Measurements from ENCODE around the gene PLCB4. TPM values are rescaled to one million over a fixed set of nuclear protein-coding genes. Genes with fewer than 3 reads are reported as not detected.

The PLCB4 gene
- total and polyA plus RNA-seq, 8 donors = 0.56 to 9.3 (median 2.3) TPM

DNA sequence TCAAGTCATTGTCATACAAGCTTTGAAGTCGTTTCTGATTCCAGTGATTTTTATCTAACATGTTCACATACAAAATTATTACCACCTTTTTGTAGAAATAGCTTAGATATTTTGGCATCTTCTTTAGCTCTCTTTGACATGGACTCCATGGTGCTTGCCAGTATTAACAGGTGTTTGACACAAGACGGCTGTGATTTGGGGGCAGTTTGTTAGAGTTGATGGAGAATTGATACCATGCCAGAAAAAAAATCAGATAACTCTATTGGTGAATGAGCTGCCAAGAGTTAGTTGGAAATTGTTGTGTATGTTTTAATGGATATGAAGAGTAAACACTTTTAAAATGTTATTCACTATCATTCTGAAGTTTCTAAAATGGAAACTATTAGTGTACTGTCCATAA lies 298.9 kb downstream of the PLCB4 start:
- intact Hi-C loops (cut with DNase I) = loop anchor here in 2 of 3 donors (10.0 kb wide), 2 partner anchors 513 to 583 kb away; no protein-coding TSS in a partner anchor
- Histone ChIP-seq H3K9me3 (no peaks in the 10 kb centered on the region), H3K4me1 (no peaks in the 10 kb centered on the region), H3K36me3 (no peaks in the 10 kb centered on the region), H3K27ac (no peak overlapping the region), H3K4me3 (no peak overlapping the region), H3K27me3 (no peaks in the 10 kb centered on the region)
- TF ChIP-seq, protein P1, sequence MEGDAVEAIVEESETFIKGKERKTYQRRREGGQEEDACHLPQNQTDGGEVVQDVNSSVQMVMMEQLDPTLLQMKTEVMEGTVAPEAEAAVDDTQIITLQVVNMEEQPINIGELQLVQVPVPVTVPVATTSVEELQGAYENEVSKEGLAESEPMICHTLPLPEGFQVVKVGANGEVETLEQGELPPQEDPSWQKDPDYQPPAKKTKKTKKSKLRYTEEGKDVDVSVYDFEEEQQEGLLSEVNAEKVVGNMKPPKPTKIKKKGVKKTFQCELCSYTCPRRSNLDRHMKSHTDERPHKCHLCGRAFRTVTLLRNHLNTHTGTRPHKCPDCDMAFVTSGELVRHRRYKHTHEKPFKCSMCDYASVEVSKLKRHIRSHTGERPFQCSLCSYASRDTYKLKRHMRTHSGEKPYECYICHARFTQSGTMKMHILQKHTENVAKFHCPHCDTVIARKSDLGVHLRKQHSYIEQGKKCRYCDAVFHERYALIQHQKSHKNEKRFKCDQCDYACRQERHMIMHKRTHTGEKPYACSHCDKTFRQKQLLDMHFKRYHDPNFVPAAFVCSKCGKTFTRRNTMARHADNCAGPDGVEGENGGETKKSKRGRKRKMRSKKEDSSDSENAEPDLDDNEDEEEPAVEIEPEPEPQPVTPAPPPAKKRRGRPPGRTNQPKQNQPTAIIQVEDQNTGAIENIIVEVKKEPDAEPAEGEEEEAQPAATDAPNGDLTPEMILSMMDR (IDR thresholded peaks at IDR 0.05) = no peak
- ATAC-seq (no peak), DNase-seq (no peak), FAIRE-seq (no peak)
- WGBS, 2 donors = 40% methylated on average over 2 of the region's 2 CpGs

DNA sequence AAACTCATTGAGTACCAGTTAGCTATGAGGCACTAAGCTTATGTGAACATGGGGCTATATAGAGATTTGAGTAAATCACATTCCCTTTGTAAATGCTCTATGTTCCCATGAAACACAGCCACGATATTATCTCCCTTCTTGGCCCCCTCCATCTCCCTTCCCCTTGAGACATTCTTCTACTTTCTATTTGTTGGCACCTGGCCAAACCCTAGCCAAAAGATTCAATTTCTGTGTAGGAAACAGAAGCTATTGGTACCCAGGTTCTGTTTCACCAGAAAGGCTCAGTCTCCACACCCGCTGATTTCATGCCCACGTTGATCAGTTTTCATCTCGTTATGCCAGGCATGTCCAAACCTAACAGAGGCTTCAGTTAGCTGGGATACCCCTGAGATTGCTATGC lies 300.0 kb downstream of the PLCB4 start:
- intact Hi-C loops (cut with DNase I) = loop anchor here in 2 of 3 donors (10.0 kb wide), 2 partner anchors 514 to 584 kb away; no protein-coding TSS in a partner anchor
- FAIRE-seq (no peak), ATAC-seq (no peak)

DNA sequence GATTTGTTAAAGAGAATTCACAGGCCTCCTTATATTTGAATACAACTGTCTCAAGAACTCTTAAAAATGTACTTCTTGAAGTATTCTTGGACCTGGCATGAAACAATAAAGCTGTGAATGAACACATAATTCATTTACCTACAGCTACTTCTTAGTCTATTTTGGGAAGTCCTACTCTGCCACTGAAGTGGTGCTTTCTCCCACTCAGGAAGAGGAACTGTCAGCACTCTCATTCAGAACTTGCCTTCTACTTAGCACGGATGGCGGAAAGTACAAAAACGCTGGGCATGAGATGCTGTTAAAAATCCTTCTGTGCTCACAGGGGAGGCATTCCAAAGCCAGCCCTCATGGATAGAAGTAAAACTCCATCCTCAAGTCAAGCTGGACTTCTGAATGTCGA lies 300.7 kb downstream of the PLCB4 start:
- no peaks in the 10 kb centered on the region for H3K27me3 ChIP-seq
- WGBS, 2 donors = 88 to 92% methylated on average over 4 of the region's 4 CpGs
- ATAC-seq (no peak), DNase-seq (no peak), FAIRE-seq (no peak)
- TF ChIP-seq, protein P1 (IDR thresholded peaks at IDR 0.05) = no peak
- H3K27ac ChIP-seq = no peak overlapping the region
- no peaks in the 10 kb centered on the region for H3K9me3 ChIP-seq
- H3K36me3 ChIP-seq = no peaks in the 10 kb centered on the region
- intact Hi-C loops (cut with DNase I) = loop anchor here in 2 of 3 donors (10.0 kb wide), 2 partner anchors 515 to 585 kb away; no protein-coding TSS in a partner anchor
- no peak overlapping the region for H3K4me3 ChIP-seq
- H3K4me1 ChIP-seq = no peaks in the 10 kb centered on the region

More for the DNA sequence above, 300.0 kb downstream of the PLCB4 start:
- Histone ChIP-seq H3K4me3 (no peak overlapping the region), H3K36me3 (no peaks in the 10 kb centered on the region), H3K4me1 (no peaks in the 10 kb centered on the region), H3K27me3 (no peaks in the 10 kb centered on the region), H3K27ac (no peak overlapping the region), H3K9me3 (no peaks in the 10 kb centered on the region)
- TF ChIP-seq, protein P1 (IDR thresholded peaks at IDR 0.05) = no peak
- 84 to 85% methylated on average over 4 of the region's 4 CpGs for WGBS, 2 donors
- no peak for DNase-seq

DNA sequence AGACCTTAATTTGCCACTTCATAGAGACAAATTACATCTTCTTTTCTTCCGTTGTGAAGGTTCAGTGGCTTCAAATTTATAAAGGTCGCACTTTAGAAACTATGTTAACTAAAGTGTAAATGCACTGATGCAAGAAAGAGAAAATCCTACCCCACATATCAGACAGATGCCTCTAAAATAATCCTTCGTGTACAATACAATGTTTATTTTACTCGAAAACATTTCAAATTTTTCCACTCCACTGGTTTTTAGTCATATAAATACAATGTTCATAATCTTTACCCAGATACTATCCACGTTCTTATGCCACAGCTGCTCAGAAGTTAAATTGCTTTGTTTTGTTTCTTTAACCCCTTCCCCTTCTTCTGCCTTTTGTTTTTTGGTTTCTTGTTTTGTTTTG lies 305.2 kb downstream of the PLCB4 start:
- FAIRE-seq (no peak), DNase-seq (no peak), ATAC-seq (no peak)
- TF ChIP-seq, protein P1 (IDR thresholded peaks at IDR 0.05) = no peak
- WGBS, 2 donors = 61 to 65% methylated on average over 5 of the region's 5 CpGs
- Histone ChIP-seq H3K4me3 (no peak overlapping the region), H3K36me3 (no peaks in the 10 kb centered on the region), H3K27me3 (no peaks in the 10 kb centered on the region), H3K9me3 (no peaks in the 10 kb centered on the region), H3K27ac (no peak overlapping the region), H3K4me1 (no peaks in the 10 kb centered on the region)
- intact Hi-C loops (cut with DNase I) = no loop called here

DNA sequence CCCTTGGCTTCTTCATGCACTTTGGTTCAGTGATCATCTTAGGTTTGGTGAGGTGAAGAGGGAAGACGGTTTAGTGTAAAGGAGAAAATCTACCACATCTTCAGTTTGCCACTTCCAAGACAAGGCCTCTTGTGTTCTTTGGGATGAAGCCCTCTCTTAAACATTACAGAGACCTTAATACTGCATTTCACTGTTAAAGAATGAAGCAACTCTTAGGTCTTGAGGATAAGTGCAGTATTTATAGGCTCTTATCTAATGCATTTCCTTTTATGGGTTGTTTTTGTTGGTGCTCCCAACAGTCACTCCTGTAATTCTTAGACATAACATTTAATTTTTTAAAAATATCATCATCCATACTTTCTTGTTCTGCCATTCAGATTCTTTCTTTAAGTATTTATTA lies 305.6 kb downstream of the PLCB4 start:
- WGBS, 2 donors = 88 to 91% methylated on average over 1 of the region's 1 CpG
- Histone ChIP-seq H3K36me3 (no peaks in the 10 kb centered on the region), H3K4me1 (no peaks in the 10 kb centered on the region), H3K4me3 (no peak overlapping the region), H3K27me3 (no peaks in the 10 kb centered on the region), H3K9me3 (no peaks in the 10 kb centered on the region), H3K27ac (no peak overlapping the region)
- DNase-seq (no peak), ATAC-seq (no peak), FAIRE-seq (no peak)
- TF ChIP-seq, protein P1 (IDR thresholded peaks at IDR 0.05) = no peak
- intact Hi-C loops (cut with DNase I) = no loop called here

All from pancreas (tissue), 10 donors.